Thyroid gland (tissue), 4 donors: Measurements from ENCODE around the gene GSN. TPM values are rescaled to one million over a fixed set of nuclear protein-coding genes. Genes with fewer than 3 reads are reported as not detected.

ENCODE experiments used
- DNase-seq, 2 donors: peaks; one replicate each; pipeline ENCODE4 v3.0.0-alpha.2; 2019
- H3K27ac ChIP-seq, 3 donors: fragments of 200-600 bp; sonication (generic); 1 replicate in 2 of 3; 2 replicates in 1 of 3; pipeline ENCODE4 v1.5.1; 2016 to 2019; ENCODE audit warnings: mild to moderate bottlenecking in 1 of 3, moderate library complexity in 1 of 3
- H3K27me3 ChIP-seq: fragments of 200-600 bp; sonication (generic); one replicate; pipeline ENCODE4 v1.5.1; 2019
- H3K36me3 ChIP-seq, 2 donors: fragments of 200-600 bp; sonication (generic); one replicate each; pipeline ENCODE4 v1.5.1; 2016 to 2019
- H3K4me1 ChIP-seq, 2 donors: fragments of 200-600 bp; sonication (generic); one replicate each; pipeline ENCODE4 v1.5.1; 2017 to 2019
- H3K4me3 ChIP-seq, 3 donors: fragments of 200-600 bp; sonication (generic); replicated peaks in 1 of 3; 1 replicate in 2 of 3; 2 replicates in 1 of 3; pipeline ENCODE4 v1.5.1; 2016; ENCODE audit warnings: mild to moderate bottlenecking in 1 of 3
- H3K9me3 ChIP-seq: fragments of 200-600 bp; sonication (generic); one replicate; pipeline ENCODE4 v1.5.1; 2017
- CTCF ChIP-seq, 6 experiments: fragments of 200-600 bp in 3 of 6; fragments of 450-650 bp in 3 of 6; sonication (generic) in 3 of 6; IDR thresholded peaks; one replicate each; pipeline ENCODE4 v1.5.1; 2016 to 2019; ENCODE audit warnings: antibody characterized with exemption in 6 of 6, mild to moderate bottlenecking in 2 of 6, inconsistent platforms in 1 of 6, moderate library complexity in 1 of 6
- POLR2A ChIP-seq, 2 donors: fragments of 450-650 bp; IDR thresholded peaks; one replicate each; pipeline ENCODE4 v1.6.1; 2017; ENCODE audit warnings: antibody characterized with exemption in 2 of 2, mild to moderate bottlenecking in 2 of 2, moderate library complexity in 1 of 2
- WGBS, 2 donors: methylation state at CpG; one replicate each; pipeline ENCODE4 v1.1.5; 2017; 5-methylcytosine and 5-hydroxymethylcytosine counted together
- intact Hi-C: fragments of 100-400 bp; cut with DNase I; formaldehyde crosslinking; loops from one replicate; pipeline ENCODE4 v1.15.1; 2023
- total RNA-seq, 4 donors: library from RNA; depleted of rRNA; stranded (reverse); fragments of >200 nt; gene quantifications; one replicate each; pipeline ENCODE4 v1.2.3, GENCODE V29; 2016

Gene GSN
- total RNA-seq, 4 donors from 2014 or later: 1,151 to 1,624 (median 1,443) TPM

- DNase-seq: no peak
- Histone ChIP-seq H3K27me3 (no peaks in the 10 kb centered on the region), H3K4me3 (no peak overlapping the region), H3K4me1 (peaks cover 38 to 76% of the 10 kb centered on the region in 2 donors), H3K9me3 (no peaks in the 10 kb centered on the region), H3K36me3 (no peaks in the 10 kb centered on the region), H3K27ac (peak overlapping the region; percentile 94 to 98 (median 98))
- WGBS, 2 donors: 82 to 84% methylated on average over 3 to 6 of the region's 7 CpGs
- intact Hi-C loops: no loop called here
- TF ChIP-seq POLR2A (IDR thresholded peaks at IDR 0.05) (no peak), CTCF (IDR thresholded peaks at IDR 0.05) (no peak)
Observed at GRCh38 chr9:121296213-121297127, 28.5 kb downstream of the GSN start.

DNA sequence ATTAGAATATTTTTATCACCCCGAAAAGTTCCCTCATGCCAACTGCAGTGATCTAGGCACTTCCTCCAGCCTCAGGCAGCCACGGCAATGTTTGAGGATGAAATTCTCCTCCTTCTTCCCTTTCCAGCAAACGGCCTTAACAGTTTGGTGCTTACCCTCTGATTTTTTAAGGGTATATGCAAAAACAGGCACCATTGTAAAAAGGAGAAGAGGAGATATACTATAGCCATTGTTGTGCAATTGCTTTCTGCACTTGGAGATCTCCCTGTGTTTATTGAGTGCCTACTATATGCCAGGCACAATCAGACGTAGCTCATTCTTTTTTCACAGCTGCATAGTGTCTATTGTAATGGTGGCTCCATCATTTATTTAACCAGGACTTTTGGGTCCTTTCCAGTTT lies 29.4 kb downstream of the GSN start:
- no peak for TF ChIP-seq POLR2A (IDR thresholded peaks at IDR 0.05)
- no peak for TF ChIP-seq CTCF (IDR thresholded peaks at IDR 0.05)
- Histone ChIP-seq H3K4me3 (no peak overlapping the region), H3K9me3 (no peaks in the 10 kb centered on the region), H3K27ac (peak overlapping the region in 2 of 3 donors; percentile 94 to 98), H3K27me3 (no peaks in the 10 kb centered on the region), H3K4me1 (peaks cover 38 to 77% of the 10 kb centered on the region in 2 donors), H3K36me3 (peaks cover 0 to 5% of the 10 kb centered on the region in 2 donors)
- 70 to 71% methylated on average over 4 of the region's 4 CpGs for WGBS, 2 donors
- intact Hi-C loops: no loop called here
- DNase-seq: no peak

- intact Hi-C loops: no loop called here
- peaks cover 33 to 71% of the 10 kb centered on the region in 2 donors for H3K4me1 ChIP-seq
- 82 to 84% methylated on average over 7 of the region's 7 CpGs for WGBS, 2 donors
Observed at GRCh38 chr9:121298016-121298538, 30.1 kb downstream of the GSN start.

DNA sequence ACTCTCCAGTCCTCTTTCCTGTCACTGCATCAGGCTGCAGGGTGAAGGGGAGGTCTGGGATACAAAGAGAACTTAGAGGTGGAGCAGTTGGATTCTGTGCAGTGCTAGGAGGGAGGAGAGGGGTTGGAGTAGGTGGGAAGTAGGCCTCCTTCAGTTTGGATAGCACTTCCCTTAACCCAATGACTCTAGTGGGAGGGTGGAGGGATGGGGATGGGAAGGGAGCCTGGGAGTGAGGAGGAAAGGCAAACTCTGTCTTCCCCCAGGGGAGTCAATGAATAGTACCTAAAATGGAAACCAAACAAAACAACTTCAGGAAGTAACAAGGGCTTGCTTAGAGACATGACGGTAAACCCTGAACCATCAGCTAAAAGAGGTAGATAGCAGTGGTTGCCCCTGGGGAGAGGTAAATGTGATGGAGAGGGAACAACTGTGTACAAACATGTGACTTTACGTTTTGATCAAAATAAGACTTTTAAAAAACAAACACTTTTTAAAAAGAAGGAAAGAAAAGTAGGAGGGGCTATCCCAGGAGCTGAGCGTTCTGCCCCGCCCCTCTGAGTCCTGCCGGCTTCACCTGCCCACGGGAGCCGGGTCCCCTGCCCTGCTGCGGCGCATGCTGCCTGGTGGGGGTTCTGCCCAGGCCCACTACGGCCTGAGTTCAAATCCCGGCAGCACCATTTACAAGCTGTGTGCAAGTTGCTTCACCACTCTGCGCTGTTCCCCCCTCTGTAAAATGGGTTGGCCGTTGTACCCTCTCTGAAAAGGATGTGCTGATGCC lies 30.9 kb downstream of the GSN start:
- intact Hi-C loops: no loop called here
- H3K36me3 ChIP-seq: peaks cover 8 to 20% of the 10 kb centered on the region in 2 donors
- peaks cover 28 to 70% of the 10 kb centered on the region in 2 donors for H3K4me1 ChIP-seq
- peak; percentile 62 to 68 for DNase-seq
- H3K27me3 ChIP-seq: no peaks in the 10 kb centered on the region
- 18 to 26% methylated on average over 13 of the region's 13 CpGs for WGBS, 2 donors
- peak overlapping the region; percentile 20 to 40 (median 32) for H3K4me3 ChIP-seq
- peak overlapping the region; percentile 85 to 98 (median 94) for H3K27ac ChIP-seq
- TF ChIP-seq POLR2A (IDR thresholded peaks at IDR 0.05): no peak
- no peaks in the 10 kb centered on the region for H3K9me3 ChIP-seq

More at GRCh38 chr9:121298016-121298538, 30.1 kb downstream of the GSN start:
- no peak for TF ChIP-seq POLR2A (IDR thresholded peaks at IDR 0.05)
- no peak for TF ChIP-seq CTCF (IDR thresholded peaks at IDR 0.05)
- no peaks in the 10 kb centered on the region for H3K9me3 ChIP-seq
- DNase-seq: no peak
- no peak overlapping the region for H3K4me3 ChIP-seq
- no peaks in the 10 kb centered on the region for H3K27me3 ChIP-seq
- peaks cover 2 to 12% of the 10 kb centered on the region in 2 donors for H3K36me3 ChIP-seq
- H3K27ac ChIP-seq: peak overlapping the region; percentile 85 to 98 (median 94)
